ENCODE results near the gene SWI5.

GRCh38 chr9:128258326-128258725, 17.8 kb upstream of the SWI5 start:
- TF ChIP-seq EP300 (IDR thresholded peaks at IDR 0.05; ENCODE audit: low read depth) = no peak
- TF ChIP-seq POLR2A (IDR thresholded peaks at IDR 0.05) = no peak

All from transverse colon (tissue), 1 donor.